ENCODE data around the gene SMIM38.
"Not testable (repeated sequence)": the region's sequence is repeated elsewhere in the genome, so short reads cannot be mapped to it uniquely, and the experiment has no call there.

SMIM38 gene

GRCh38 chr11:69141742-69142141, 14.0 kb upstream of the SMIM38 start:
- DNase-seq: no peak

DNA sequence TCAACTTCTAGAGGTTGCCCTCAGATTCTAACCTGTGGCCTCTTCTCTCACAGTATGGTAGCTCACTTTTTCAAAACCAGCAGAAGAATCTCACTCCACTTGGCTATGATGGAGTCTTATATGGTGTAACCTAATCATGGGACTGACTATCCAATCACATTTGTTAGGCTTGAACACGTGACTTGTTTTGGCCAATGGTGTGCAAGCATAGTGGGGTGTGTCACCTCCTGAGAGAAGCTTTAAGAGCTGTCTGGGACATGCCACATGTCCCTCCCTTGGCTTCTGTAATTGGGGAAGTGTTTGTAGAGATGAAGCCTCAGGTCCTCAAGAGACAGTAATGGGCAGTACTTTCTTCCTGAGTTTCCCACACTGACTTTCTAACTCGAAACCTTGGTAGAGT, 12.8 kb upstream of the SMIM38 start:
- no peak for DNase-seq

- DNase-seq: no peak
Observed at GRCh38 chr11:69144316-69145049, 11.3 kb upstream of the SMIM38 start.

- no peak for DNase-seq
Observed at GRCh38 chr11:69145050-69145380, 10.7 kb upstream of the SMIM38 start.

- no peak for DNase-seq
Observed at GRCh38 chr11:69148377-69148762, 7.4 kb upstream of the SMIM38 start.

DNA sequence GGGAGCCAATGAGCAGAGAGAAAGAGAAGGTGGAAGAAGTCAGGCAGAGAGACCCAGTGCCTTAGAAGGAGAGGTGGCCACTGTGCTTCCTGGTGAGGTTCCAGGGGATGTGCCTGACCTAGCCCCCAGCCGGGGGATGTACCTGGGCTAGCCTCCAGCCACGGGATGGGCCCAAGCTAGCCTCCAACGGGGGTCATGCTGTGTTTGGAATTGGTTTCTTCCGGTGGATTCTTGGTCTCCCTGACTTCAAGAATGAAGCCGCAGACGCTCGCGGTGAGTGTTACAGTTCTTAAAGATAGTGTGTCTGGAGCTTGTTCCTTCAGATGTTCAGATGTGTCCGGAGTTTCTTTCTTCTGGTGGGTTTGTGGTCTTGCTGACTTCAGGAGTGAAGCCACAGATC, 6.9 kb upstream of the SMIM38 start:
- no peak for DNase-seq

DNA sequence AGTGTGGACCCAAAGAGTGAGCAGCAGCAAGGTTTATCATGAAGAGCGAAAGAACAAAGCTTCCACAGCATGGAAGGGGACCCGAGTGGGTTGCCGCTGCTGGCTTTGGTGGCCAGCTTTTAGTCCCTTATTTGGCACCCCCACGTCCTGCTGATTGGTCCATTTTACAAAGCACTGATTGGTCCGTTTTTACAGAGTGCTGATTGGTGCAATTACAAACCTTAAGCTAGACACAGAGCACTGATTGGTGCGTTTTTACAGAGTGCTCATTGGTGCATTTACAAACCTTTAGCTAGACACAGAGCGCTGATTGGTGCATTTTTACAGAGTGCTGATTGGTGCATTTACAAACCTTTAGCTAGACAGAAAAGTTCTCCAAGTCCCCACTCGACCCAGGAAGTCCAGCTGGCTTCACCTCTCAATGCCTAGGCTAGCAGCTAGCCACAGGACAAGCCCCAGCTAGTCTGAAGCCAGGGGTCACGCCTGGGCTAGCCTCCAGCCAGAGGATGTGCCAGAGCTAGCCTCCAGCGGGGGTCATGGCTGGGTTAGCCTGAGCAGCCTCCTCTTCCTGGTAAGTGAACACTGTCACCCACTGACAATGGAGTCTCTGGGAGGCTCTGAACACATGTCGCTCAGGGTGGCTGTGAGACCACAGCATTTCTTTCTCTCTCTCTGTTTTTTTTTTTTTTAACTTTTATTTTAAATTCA, 6.2 kb upstream of the SMIM38 start:
- DNase-seq: not testable (repeated sequence)

- no peak for DNase-seq
Observed at GRCh38 chr11:69150175-69150574, 5.6 kb upstream of the SMIM38 start.

- DNase-seq: no peak
Observed at GRCh38 chr11:69151836-69152235, 3.9 kb upstream of the SMIM38 start.

GRCh38 chr11:69152733-69153421, 2.9 kb upstream of the SMIM38 start:
- no peak for DNase-seq

DNA sequence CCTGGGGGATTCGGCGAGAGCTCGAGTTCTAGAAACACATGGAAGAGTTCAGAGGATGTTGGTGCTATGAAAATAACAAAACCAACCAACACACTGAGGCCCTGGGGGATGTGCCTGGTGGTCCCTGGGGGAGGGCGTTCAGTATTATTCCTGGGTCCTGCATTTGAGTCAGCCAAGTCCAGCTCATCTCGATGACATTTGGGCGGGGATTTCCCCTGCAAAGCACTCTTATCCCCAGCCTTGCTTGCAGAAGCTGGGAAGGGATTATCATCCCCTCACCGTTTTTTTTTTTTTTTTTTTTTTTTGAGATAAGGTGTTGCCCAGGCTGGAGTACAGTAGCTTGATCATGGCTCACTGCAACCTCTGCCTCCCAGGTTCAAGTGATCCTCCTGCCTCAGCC, 2.1 kb upstream of the SMIM38 start:
- no peak for DNase-seq

GRCh38 chr11:69154211-69154913, 1.4 kb upstream of the SMIM38 start:
- DNase-seq: no peak

DNA sequence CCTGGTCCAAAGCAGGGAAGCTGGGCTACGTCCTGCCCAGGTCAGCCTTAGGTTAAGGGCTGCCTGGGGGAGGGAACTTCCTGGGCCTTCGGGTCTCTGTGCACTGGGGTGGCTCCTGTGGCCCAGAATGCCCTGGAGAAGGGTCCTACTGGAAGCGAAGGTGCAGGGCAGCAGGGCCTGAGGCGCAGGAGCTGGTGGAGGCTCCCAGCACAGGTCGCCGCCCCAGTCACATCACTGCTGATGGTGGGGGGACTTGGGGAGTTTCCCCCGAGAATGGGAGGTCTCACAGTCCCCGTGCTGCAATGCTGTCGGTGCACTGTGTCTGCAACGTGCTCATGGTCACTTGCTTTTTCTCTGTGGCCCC, 815 bp upstream of the SMIM38 start:
- DNase-seq: no peak

GRCh38 chr11:69156235-69156639, 502 bp downstream of the SMIM38 start:
- no peak for DNase-seq

DNA sequence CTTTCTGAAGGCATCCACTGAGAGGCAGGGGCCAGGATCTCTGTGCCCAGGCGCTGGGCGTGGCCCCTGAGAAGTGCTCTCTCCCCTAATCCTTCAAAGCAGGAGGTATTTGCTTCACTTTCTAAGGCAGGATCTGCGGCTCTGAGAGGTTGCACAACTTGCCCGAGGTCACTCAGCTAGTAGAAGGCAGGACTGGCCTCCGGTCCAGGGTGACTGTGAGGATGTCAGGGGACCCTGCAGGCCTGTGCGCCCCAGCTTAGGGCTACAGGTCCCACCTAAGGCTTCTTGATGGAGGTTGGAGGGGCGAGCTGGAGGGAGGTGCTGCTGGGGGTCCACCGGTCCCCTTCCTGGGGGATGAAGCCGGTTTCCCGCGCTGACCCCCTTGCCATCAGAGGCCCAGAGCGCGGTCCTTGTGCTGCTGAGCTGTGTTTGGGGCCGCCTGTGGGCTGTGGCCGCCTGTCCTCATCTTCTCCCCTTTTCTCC, 979 bp downstream of the SMIM38 start:
- no peak for DNase-seq

DNA sequence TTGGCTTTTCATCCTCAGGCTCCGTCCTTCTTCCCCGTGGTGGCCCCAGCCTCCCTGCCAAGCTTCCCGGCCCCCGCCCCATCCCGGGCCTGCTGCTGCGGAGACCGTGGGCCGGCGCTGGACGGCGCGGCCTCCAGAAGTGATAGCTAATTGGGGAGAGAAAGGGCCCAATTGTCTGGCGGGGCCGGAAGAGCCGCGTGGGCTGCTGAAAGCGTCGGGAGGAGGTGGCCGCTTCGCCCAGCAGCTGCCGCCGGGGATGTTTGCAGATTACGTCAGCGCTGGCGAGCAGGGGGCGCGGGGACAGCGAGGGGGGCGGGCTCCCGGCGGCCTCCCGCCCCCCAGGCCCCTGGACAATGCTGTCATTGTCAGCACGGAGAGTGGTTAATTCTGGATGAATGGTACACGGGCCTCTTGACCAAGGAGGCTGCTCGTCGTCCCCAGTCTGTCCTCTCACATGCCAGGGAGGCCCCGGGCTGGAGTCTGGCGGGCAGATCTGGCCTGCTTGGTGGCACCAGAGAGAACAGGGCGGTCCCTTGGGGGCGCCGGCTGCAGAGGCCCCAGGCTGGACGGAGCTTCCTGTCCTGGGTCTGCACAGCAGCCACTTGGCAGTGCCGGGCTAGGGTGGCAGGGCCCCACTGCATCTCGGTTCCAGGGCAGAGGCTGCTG, 1.6 kb downstream of the SMIM38 start:
- no peak for DNase-seq

DNA sequence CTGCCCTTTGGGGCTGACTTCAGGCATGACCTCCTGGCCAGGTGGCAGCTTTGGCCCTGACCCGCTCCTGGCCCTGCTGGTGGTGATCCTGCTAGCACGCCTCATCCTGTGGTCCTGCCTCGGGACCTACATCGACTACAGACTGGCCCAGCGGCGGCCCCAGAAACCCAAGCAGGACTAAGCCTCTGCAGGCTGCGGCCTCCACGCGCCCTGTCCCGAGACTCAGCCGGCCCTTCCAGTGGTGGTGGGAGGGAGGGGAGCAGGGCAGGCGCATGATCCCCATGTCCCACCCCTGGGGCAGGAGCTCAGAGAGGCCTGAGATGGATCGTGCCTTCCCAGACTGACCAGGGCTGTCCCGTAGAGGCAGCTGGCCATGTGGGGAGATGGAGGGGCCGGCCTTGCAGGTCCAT, 2.1 kb downstream of the SMIM38 start:
- no peak for DNase-seq

- DNase-seq: no peak
Observed at GRCh38 chr11:69158301-69159149, 2.8 kb downstream of the SMIM38 start.

- DNase-seq: no peak
Observed at GRCh38 chr11:69159150-69159852, 3.6 kb downstream of the SMIM38 start.

DNA sequence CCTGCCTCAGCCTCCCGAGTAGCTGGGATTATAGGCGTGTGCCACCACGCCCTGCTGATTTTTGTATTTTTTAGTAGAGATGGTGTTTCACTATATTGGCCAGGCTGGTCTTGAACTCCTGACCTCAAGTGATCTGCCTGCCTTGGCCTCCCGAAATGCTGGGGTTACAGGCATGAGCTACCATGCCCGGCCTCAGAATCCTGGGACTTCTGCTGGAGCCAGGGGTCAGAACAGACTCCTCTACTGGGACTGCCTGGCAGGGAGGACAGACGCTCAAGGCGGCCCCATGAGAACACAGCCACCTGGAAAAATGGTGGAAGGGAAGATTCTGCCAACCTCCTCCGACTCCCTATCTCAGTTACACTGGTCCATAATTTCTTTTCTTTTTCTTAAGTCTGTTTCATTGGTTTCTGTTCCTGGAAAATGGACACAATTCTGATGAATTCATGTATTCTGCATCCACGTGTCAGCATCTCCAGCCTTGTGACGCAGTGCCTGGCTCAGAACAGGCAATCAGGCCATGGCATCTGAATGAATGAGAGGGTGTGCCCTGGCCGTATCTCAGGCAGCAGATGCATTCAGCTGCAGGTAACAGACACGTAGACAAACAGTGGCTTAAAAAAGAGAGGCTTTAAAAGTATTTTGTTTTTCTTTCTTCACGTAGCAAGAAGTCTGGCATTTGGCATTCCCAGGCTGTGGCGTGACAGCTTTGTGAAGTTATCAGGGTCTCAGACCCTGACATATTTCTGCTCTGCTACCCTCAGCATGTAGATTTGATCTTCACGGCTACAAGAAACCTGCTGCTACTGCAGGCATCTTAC, 4.8 kb downstream of the SMIM38 start:
- no peak for DNase-seq

GRCh38 chr11:69161117-69161407, 5.3 kb downstream of the SMIM38 start:
- DNase-seq: no peak

Data from activated naive CD4-positive, alpha-beta T cell (primary cell).